Fibroblast of skin of right quadriceps (primary cell): Measurements from ENCODE around the gene DUSP12.
"Not testable (repeated sequence)": the region's sequence is repeated elsewhere in the genome, so short reads cannot be mapped to it uniquely, and the experiment has no call there.

ENCODE experiments used
- DNase-seq: peaks from one replicate; pipeline ENCODE4 v3.0.0-alpha.2; 2013

DUSP12 gene

GRCh38 chr1:161727256-161727924, 22.2 kb upstream of the DUSP12 start:
- peak; percentile 86 for DNase-seq

- no peak for DNase-seq
Observed at GRCh38 chr1:161728376-161729226, 21.0 kb upstream of the DUSP12 start.

GRCh38 chr1:161730050-161730564, 19.5 kb upstream of the DUSP12 start:
- DNase-seq = peak; percentile 77

GRCh38 chr1:161731241-161731640, 18.3 kb upstream of the DUSP12 start:
- no peak for DNase-seq

GRCh38 chr1:161731981-161732718, 17.4 kb upstream of the DUSP12 start:
- no peak for DNase-seq

GRCh38 chr1:161733526-161733925, 16.1 kb upstream of the DUSP12 start:
- DNase-seq = peak; percentile 92

GRCh38 chr1:161735837-161736236, 13.7 kb upstream of the DUSP12 start:
- DNase-seq = no peak

- peak; percentile 74 for DNase-seq
Observed at GRCh38 chr1:161736335-161736969, 13.1 kb upstream of the DUSP12 start.

- no peak for DNase-seq
Observed at GRCh38 chr1:161737625-161738024, 12.0 kb upstream of the DUSP12 start.

GRCh38 chr1:161738627-161739287, 10.8 kb upstream of the DUSP12 start:
- peak; percentile 82 for DNase-seq

- DNase-seq = no peak
Observed at GRCh38 chr1:161739865-161740566, 9.6 kb upstream of the DUSP12 start.

GRCh38 chr1:161740921-161741320, 8.7 kb upstream of the DUSP12 start:
- no peak for DNase-seq

- DNase-seq = no peak
Observed at GRCh38 chr1:161743231-161743630, 6.4 kb upstream of the DUSP12 start.

- DNase-seq = no peak
Observed at GRCh38 chr1:161747801-161748200, 1.8 kb upstream of the DUSP12 start.

GRCh38 chr1:161763522-161764098, 14.0 kb downstream of the DUSP12 start:
- DNase-seq = no peak

GRCh38 chr1:161766102-161766981, 16.8 kb downstream of the DUSP12 start, which contains the start of gene ATF6:
Gene ATF6, plus strand, starts transcription at chr1:161766320. Its CDS starts 41 bp downstream, at chr1:161766361.
- DNase-seq = peak; percentile 93

GRCh38 chr1:161768461-161768860, 18.9 kb downstream of the DUSP12 start:
- DNase-seq = no peak

- no peak for DNase-seq
Observed at GRCh38 chr1:161768986-161769672, 19.5 kb downstream of the DUSP12 start.

GRCh38 chr1:161769673-161770045, 20.1 kb downstream of the DUSP12 start:
- DNase-seq = not testable (repeated sequence)
